ENCODE data around the gene SMLR1.

SMLR1 gene

GRCh38 chr6:130825772-130826441 lies 1.3 kb upstream of the SMLR1 start:
- DNase-seq: no peak

- DNase-seq: no peak
Observed at GRCh38 chr6:130826442-130827246, 562 bp upstream of the SMLR1 start.

- DNase-seq: no peak
Observed at GRCh38 chr6:130829333-130829910, 2.2 kb downstream of the SMLR1 start.

- no peak for DNase-seq
Observed at GRCh38 chr6:130831607-130832006, 4.4 kb downstream of the SMLR1 start.

GRCh38 chr6:130833569-130833968 lies 6.4 kb downstream of the SMLR1 start:
- DNase-seq: no peak

GRCh38 chr6:130834482-130835251 lies 7.5 kb downstream of the SMLR1 start:
- DNase-seq: no peak

- no peak for DNase-seq
Observed at GRCh38 chr6:130836055-130836640, 8.9 kb downstream of the SMLR1 start.

GRCh38 chr6:130837067-130837466 lies 9.9 kb downstream of the SMLR1 start:
- DNase-seq: no peak

GRCh38 chr6:130838250-130838860 lies 11.1 kb downstream of the SMLR1 start:
- no peak for DNase-seq

- DNase-seq: no peak
Observed at GRCh38 chr6:130838951-130839350, 11.7 kb downstream of the SMLR1 start.

GRCh38 chr6:130839379-130839778 lies 12.2 kb downstream of the SMLR1 start:
- no peak for DNase-seq

- no peak for DNase-seq
Observed at GRCh38 chr6:130840050-130840449, 12.8 kb downstream of the SMLR1 start.

GRCh38 chr6:130841128-130841728 lies 14.0 kb downstream of the SMLR1 start:
- DNase-seq: no peak

GRCh38 chr6:130843575-130844320 lies 16.5 kb downstream of the SMLR1 start:
- no peak for DNase-seq

GRCh38 chr6:130846501-130846900 lies 19.3 kb downstream of the SMLR1 start:
- no peak for DNase-seq

- no peak for DNase-seq
Observed at GRCh38 chr6:130847001-130847910, 20.1 kb downstream of the SMLR1 start.

- DNase-seq: no peak
Observed at GRCh38 chr6:130848945-130849344, 21.7 kb downstream of the SMLR1 start.

- no peak for DNase-seq
Observed at GRCh38 chr6:130849594-130849993, 22.4 kb downstream of the SMLR1 start.

- DNase-seq: no peak
Observed at GRCh38 chr6:130851026-130851425, 23.8 kb downstream of the SMLR1 start.

All from NCI-H526 treated with DMSO at 0.1 percent for 48 hours (cell line).